K562 (cell line): ENCODE measurements around the gene ODAD3. TPM values are rescaled to one million over a fixed set of nuclear protein-coding genes. Genes with fewer than 3 reads are reported as not detected.
A peak's percentile ranks its signal among the peaks of the same experiment; 100 is the strongest.

Experiments used
- BCOR ChIP-seq: fragments of 450-650 bp; IDR thresholded peaks from 2 replicates; pipeline ENCODE4 v1.6.1; 2016
- CBX1 ChIP-seq: sonication (generic); IDR thresholded peaks from 2 replicates; pipeline ENCODE4 v1.6.1; 2016; ENCODE audit warnings: antibody characterized with exemption, low read depth, mild to moderate bottlenecking
- ESRRA ChIP-seq: fragments of 450-650 bp; IDR thresholded peaks from 2 replicates; pipeline ENCODE4 v1.6.1; 2014; ENCODE audit warnings: low read depth, mild to moderate bottlenecking, moderate library complexity, borderline replicate concordance
- HBP1 ChIP-seq: fragments of 450-650 bp; formaldehyde crosslinking; IDR thresholded peaks from 2 replicates; pipeline ENCODE4 v1.4.0; 2022; ENCODE audit warnings: missing genetic modification characterization
- KDM1A ChIP-seq, 2 experiments: fragments of 450-650 bp; IDR thresholded peaks; 2 replicates each; pipeline ENCODE4 v1.6.1; 2016; ENCODE audit warnings: mild to moderate bottlenecking in 2 of 2
- PHB ChIP-seq: fragments of 250-450 bp; sonication (Bioruptor Pico); IDR thresholded peaks from 2 replicates; pipeline ENCODE4 v1.5.0; 2021
- PHF20 ChIP-seq: fragments of 450-650 bp; IDR thresholded peaks from 2 replicates; pipeline ENCODE4 v1.6.1; 2018; ENCODE audit not compliant: partially characterized antibody
- PTBP1 ChIP-seq: fragments of 200-400 bp; formaldehyde crosslinking; IDR thresholded peaks from 2 replicates; pipeline ENCODE4 v1.6.1; 2017; ENCODE audit warnings: low read depth, low read length
- RAD21 ChIP-seq, 2 experiments: fragments of 250-450 bp in 1 of 2; fragments of 450-650 bp in 1 of 2; sonication (Bioruptor Pico) in 1 of 2; formaldehyde crosslinking in 1 of 2; IDR thresholded peaks in 1 of 2; conservative IDR thresholded peaks in 1 of 2; 2 replicates each; pipeline versions ENCODE4 v1.4.0 to v1.8.0; 2020 to 2022; ENCODE audit warnings: mild to moderate bottlenecking in 2 of 2, moderate library complexity in 1 of 2
- RCOR1 ChIP-seq, 2 experiments: IDR thresholded peaks; 2 replicates each; pipeline ENCODE4 v1.6.1; 2012; ENCODE audit warnings: low read depth in 2 of 2, low read length in 2 of 2, borderline replicate concordance in 1 of 2, improper control_type of control experiment in 1 of 2
- SMARCA5 ChIP-seq: fragments of 450-650 bp; IDR thresholded peaks from 2 replicates; pipeline ENCODE4 v1.6.1; 2016
- SMC3 ChIP-seq: conservative IDR thresholded peaks from 2 replicates; pipeline ENCODE4 v1.6.1; 2011; ENCODE audit warnings: low read depth, low read length, improper control_type of control experiment; ENCODE audit not compliant: insufficient read depth
- VEZF1 ChIP-seq: fragments of 200-800 bp; sonication (Bioruptor generic); IDR thresholded peaks from 2 replicates; pipeline ENCODE4 v1.6.1; 2017; ENCODE audit warnings: missing genetic modification characterization, missing compliant biosample characterization
- ZBTB8A ChIP-seq: fragments of 450-650 bp; IDR thresholded peaks from 2 replicates; pipeline ENCODE4 v1.6.1; 2018; ENCODE audit warnings: mild to moderate bottlenecking, moderate library complexity; ENCODE audit not compliant: partially characterized antibody
- ZFP36 ChIP-seq: fragments of 150-350 bp; IDR thresholded peaks from 2 replicates; pipeline ENCODE4 v1.6.1; 2018; ENCODE audit warnings: low read length, low read depth; ENCODE audit not compliant: partially characterized antibody
- ZNF212 ChIP-seq: fragments of 450-650 bp; formaldehyde crosslinking; IDR thresholded peaks from 2 replicates; pipeline ENCODE4 v1.4.0; 2020; ENCODE audit warnings: mild to moderate bottlenecking
- ZNF431 ChIP-seq: sonication (generic); formaldehyde crosslinking; IDR thresholded peaks from 2 replicates; pipeline ENCODE4 v1.8.0; 2022; ENCODE audit warnings: mild to moderate bottlenecking, missing genetic modification reagents
- polyA plus RNA-seq, 8 experiments: library from polyadenylated mRNA; depleted of rRNA in 4 of 8; stranded (reverse) in 5 of 8; unstranded in 3 of 8; fragments of >200 nt; fragmentation: Nextera tagmentation in 2 of 8; fragmentation: Illumina TruSeq in 1 of 8; extraction: Ambion mirVana in 2 of 8; extraction: Trizol in 1 of 8; gene quantifications; 2 replicates each; pipeline versions ENCODE4 v1.2.1 to v1.2.3, GENCODE V29; 2011 to 2014; ENCODE audit warnings: inconsistent platforms in 1 of 8, missing spikeins in 1 of 8
- total RNA-seq, 7 experiments: library from RNA; depleted of rRNA in 6 of 7; stranded (reverse); fragments of >200 nt in 6 of 7; fragmentation: Illumina TruSeq in 2 of 7; extraction: Trizol in 2 of 7; gene quantifications; 2 replicates each; pipeline versions ENCODE4 v1.2.1 to v1.2.3, GENCODE V29; 2011 to 2021; ENCODE audit warnings: low replicate concordance in 1 of 7

Gene ODAD3
- total and polyA plus RNA-seq, 9 of the 15 experiments (the other 6 are each of a cell fraction or from before 2014, with no cell fraction given): 0.07 to 0.72 (median 0.14) TPM; not detected in 2

GRCh38 chr19:11460207-11460606 lies 25.3 kb upstream of the ODAD3 start (continued):
- TF ChIP-seq VEZF1 (CRISPR knock-in tag) (peak; percentile 89), ZBTB8A (no peak), SMARCA5 (peak; percentile 88), PTBP1 (0 out of 2 replicates have a peak, but pooled peaks have one; percentile 77), PHB (CRISPR knock-in tag) (no peak), RAD21 (CRISPR knock-in tag; conservative IDR thresholded peaks at IDR 0.05 in 1 of 2, IDR thresholded peaks at IDR 0.05 in 1 of 2) (peak in 1 of 2 experiments; percentile 24; a peak in 1 of 4 replicates), ZFP36 (peak; percentile 91), ZNF212 (CRISPR knock-in tag) (no peak), RCOR1 (IDR thresholded peaks at IDR 0.05; ENCODE audit: borderline replicate concordance in 1 of 2, low read depth in 2 of 2, low read length in 2 of 2) (peak in 1 of 2 experiments; percentile 82; a peak in 3 of 4 replicates), BCOR (peak; percentile 97), HBP1 (CRISPR knock-in tag) (no peak), SMC3 (0 out of 2 replicates have a peak, but pooled peaks have one; percentile 19), ESRRA (no peak), CBX1 (peak; percentile 59; the same call in 1 of the 2 replicates), ZNF431 (no peak), PHF20 (peak; percentile 31), KDM1A (IDR thresholded peaks at IDR 0.05) (peak; percentile 84 to 91)
